HG03565 (cell line): ENCODE measurements around the gene FLVCR2.
A peak's percentile ranks its signal among the peaks of the same experiment; 100 is the strongest.

Source experiments
- ATAC-seq: cut with Tn5 transposase; IDR thresholded peaks from one replicate; pipeline ENCODE4 v1.9.1; 2021; ENCODE audit warnings: mild to moderate bottlenecking, moderate library complexity; ENCODE audit not compliant: unreplicated experiment

Gene FLVCR2

GRCh38 chr14:75578102-75578785, at the start of gene FLVCR2:
Gene FLVCR2 (plus strand): TSS chr14:75578620. CDS start chr14:75578973, 353 bp downstream.
- no peak for ATAC-seq

GRCh38 chr14:75531256-75531655, 47.2 kb upstream of the FLVCR2 start:
- no peak for ATAC-seq

GRCh38 chr14:75531660-75532317, 46.6 kb upstream of the FLVCR2 start:
- no peak for ATAC-seq

- no peak for ATAC-seq
Observed at GRCh38 chr14:75533791-75534555, 44.4 kb upstream of the FLVCR2 start.

GRCh38 chr14:75535164-75535898, 43.1 kb upstream of the FLVCR2 start:
- no peak for ATAC-seq

- no peak for ATAC-seq
Observed at GRCh38 chr14:75537071-75537470, 41.3 kb upstream of the FLVCR2 start.

- peak; percentile 2 for ATAC-seq
Observed at GRCh38 chr14:75539162-75539560, 39.3 kb upstream of the FLVCR2 start.

- peak; percentile 61 for ATAC-seq
Observed at GRCh38 chr14:75539561-75540478, 38.6 kb upstream of the FLVCR2 start.

GRCh38 chr14:75540479-75540851, 38.0 kb upstream of the FLVCR2 start:
- no peak for ATAC-seq

- ATAC-seq: peak; percentile 35
Observed at GRCh38 chr14:75542588-75543091, 35.8 kb upstream of the FLVCR2 start.

GRCh38 chr14:75543253-75543652, 35.2 kb upstream of the FLVCR2 start:
- ATAC-seq: no peak

GRCh38 chr14:75543786-75544185, 34.6 kb upstream of the FLVCR2 start:
- no peak for ATAC-seq

GRCh38 chr14:75545907-75546306, 32.5 kb upstream of the FLVCR2 start:
- ATAC-seq: no peak

GRCh38 chr14:75547552-75548250, 30.7 kb upstream of the FLVCR2 start:
- ATAC-seq: no peak

- ATAC-seq: no peak
Observed at GRCh38 chr14:75548544-75548943, 29.9 kb upstream of the FLVCR2 start.

- ATAC-seq: peak; percentile 62
Observed at GRCh38 chr14:75549169-75549568, 29.3 kb upstream of the FLVCR2 start.

GRCh38 chr14:75551021-75551420, 27.4 kb upstream of the FLVCR2 start:
- ATAC-seq: no peak

GRCh38 chr14:75553157-75553556, 25.3 kb upstream of the FLVCR2 start:
- ATAC-seq: no peak

- ATAC-seq: no peak
Observed at GRCh38 chr14:75553761-75554364, 24.6 kb upstream of the FLVCR2 start.
